Astrocyte (in vitro differentiated cells and primary cell): Measurements from ENCODE around the gene UBL3. TPM values are rescaled to one million over a fixed set of nuclear protein-coding genes. Genes with fewer than 3 reads are reported as not detected.

Experiments
- DNase-seq: peaks from one replicate; pipeline ENCODE4 v3.0.0-alpha.2; 2010; ENCODE audit warnings: low read depth
- FAIRE-seq: peaks from 2 replicates; lab custom pipeline; 2011; peaks lifted over from hg19 to GRCh38; lab: Jason Lieb, UNC
- H2AFZ ChIP-seq: 2 replicates; pipeline ENCODE4 v1.6.0; 2012; ENCODE audit warnings: low read depth, low read length, inconsistent platforms
- H3K27ac ChIP-seq: 2 replicates; pipeline ENCODE4 v1.5.1; 2011; ENCODE audit warnings: low read depth, low read length, inconsistent platforms
- H3K27me3 ChIP-seq: 2 replicates; pipeline ENCODE4 v1.6.0; 2011; ENCODE audit warnings: low read length, inconsistent platforms; ENCODE audit not compliant: insufficient read depth
- H3K36me3 ChIP-seq: 2 replicates; pipeline ENCODE4 v1.5.1; 2011; ENCODE audit warnings: low read length, inconsistent platforms; ENCODE audit not compliant: insufficient read depth
- H3K4me1 ChIP-seq: 2 replicates; pipeline ENCODE4 v1.5.1; 2011; ENCODE audit warnings: low read length, inconsistent platforms; ENCODE audit not compliant: insufficient read depth
- H3K4me2 ChIP-seq: 2 replicates; pipeline ENCODE4 v1.6.0; 2012; ENCODE audit warnings: low read length, inconsistent platforms
- H3K4me3 ChIP-seq: 2 replicates; pipeline ENCODE4 v1.5.1; 2011; ENCODE audit warnings: low read depth, mild to moderate bottlenecking, low read length, inconsistent platforms; ENCODE audit not compliant: insufficient read depth
- H3K79me2 ChIP-seq: 2 replicates; pipeline ENCODE4 v1.6.0; 2012; ENCODE audit warnings: mild to moderate bottlenecking, low read length, inconsistent platforms; ENCODE audit not compliant: insufficient read depth
- H3K9ac ChIP-seq: 2 replicates; pipeline ENCODE4 v1.6.0; 2012; ENCODE audit warnings: mild to moderate bottlenecking, low read length, inconsistent platforms
- H3K9me3 ChIP-seq: 2 replicates; pipeline ENCODE4 v1.5.1; 2012; ENCODE audit warnings: low read depth, mild to moderate bottlenecking, low read length, inconsistent platforms; ENCODE audit not compliant: insufficient read depth
- H4K20me1 ChIP-seq: 2 replicates; pipeline ENCODE4 v1.6.0; 2012; ENCODE audit warnings: low read length, inconsistent platforms; ENCODE audit not compliant: insufficient read depth
- H3K27ac Mint-ChIP-seq: one replicate; pipeline ENCODE4 v1.8.0; 2021; ENCODE audit warnings: mild to moderate bottlenecking, mixed read lengths; ENCODE audit not compliant: unreplicated experiment
- H3K27me3 Mint-ChIP-seq: one replicate; pipeline ENCODE4 v1.8.0; 2021; ENCODE audit warnings: low read depth, mixed read lengths; ENCODE audit not compliant: unreplicated experiment
- H3K36me3 Mint-ChIP-seq: one replicate; pipeline ENCODE4 v1.8.0; 2021; ENCODE audit warnings: low read depth, mixed read lengths; ENCODE audit not compliant: unreplicated experiment
- H3K4me1 Mint-ChIP-seq: one replicate; pipeline ENCODE4 v1.8.0; 2021; ENCODE audit warnings: low read depth, mixed read lengths; ENCODE audit not compliant: unreplicated experiment
- H3K4me3 Mint-ChIP-seq: one replicate; pipeline ENCODE4 v1.8.0; 2021; ENCODE audit warnings: mild to moderate bottlenecking, moderate library complexity, mixed read lengths; ENCODE audit not compliant: unreplicated experiment
- H3K9me3 Mint-ChIP-seq: one replicate; pipeline ENCODE4 v1.8.0; 2021; ENCODE audit warnings: mild to moderate bottlenecking, mixed read lengths; ENCODE audit not compliant: unreplicated experiment
- CTCF ChIP-seq: IDR thresholded peaks from 2 replicates; pipeline ENCODE4 v1.5.1; 2011; ENCODE audit warnings: low read depth, mild to moderate bottlenecking, inconsistent platforms, low read length, moderate library complexity; ENCODE audit not compliant: insufficient read depth
- EZH2 ChIP-seq: IDR thresholded peaks from 2 replicates; pipeline ENCODE4 v1.6.1; 2012; ENCODE audit warnings: mild to moderate bottlenecking, low read length, inconsistent platforms; ENCODE audit not compliant: insufficient read depth
- total RNA-seq: library from RNA; stranded (reverse); gene quantifications from 2 replicates; pipeline ENCODE4 v1.2.1, GENCODE V29; 2021

UBL3 gene
- total RNA-seq, 1 donor from 2014 or later = 48.5 TPM

GRCh38 chr13:29799041-29799440, 51.4 kb downstream of the UBL3 start:
- H3K4me3 Mint-ChIP-seq = no peak overlapping the region

GRCh38 chr13:29791997-29792780, 58.2 kb downstream of the UBL3 start:
- Histone ChIP-seq H3K27me3 (no peaks in the 10 kb centered on the region), H3K79me2 (peaks cover 82% of the 10 kb centered on the region), H2AFZ (no peak overlapping the region), H3K4me1 (no peaks in the 10 kb centered on the region), H3K27ac (no peak overlapping the region), H3K36me3 (no peaks in the 10 kb centered on the region), H3K9me3 (no peaks in the 10 kb centered on the region), H4K20me1 (peaks cover 55% of the 10 kb centered on the region), H3K4me2 (no peak overlapping the region), H3K9ac (no peak overlapping the region), H3K4me3 (no peak overlapping the region)
- H3K36me3 Mint-ChIP-seq = no peaks in the 10 kb centered on the region
- H3K4me3 Mint-ChIP-seq = no peak overlapping the region
- no peaks in the 10 kb centered on the region for H3K27me3 Mint-ChIP-seq
- no peak for FAIRE-seq
- DNase-seq = peak; percentile 63
- no peak overlapping the region for H3K27ac Mint-ChIP-seq
- peaks cover 9% of the 10 kb centered on the region for H3K4me1 Mint-ChIP-seq
- no peaks in the 10 kb centered on the region for H3K9me3 Mint-ChIP-seq
- TF ChIP-seq EZH2 (no peak), CTCF (no peak)

More at GRCh38 chr13:29799041-29799440, 51.4 kb downstream of the UBL3 start:
- Mint-ChIP-seq H3K36me3 (no peaks in the 10 kb centered on the region), H3K9me3 (no peaks in the 10 kb centered on the region), H3K4me1 (peaks cover 4% of the 10 kb centered on the region), H3K27me3 (no peaks in the 10 kb centered on the region), H3K27ac (no peak overlapping the region)
- Histone ChIP-seq H3K4me1 (no peaks in the 10 kb centered on the region), H3K4me2 (no peak overlapping the region), H2AFZ (no peak overlapping the region), H4K20me1 (peaks cover 75% of the 10 kb centered on the region), H3K27me3 (no peaks in the 10 kb centered on the region), H3K9me3 (no peaks in the 10 kb centered on the region), H3K9ac (no peak overlapping the region), H3K36me3 (no peaks in the 10 kb centered on the region), H3K27ac (no peak overlapping the region), H3K79me2 (peaks cover 84% of the 10 kb centered on the region), H3K4me3 (no peak overlapping the region)
- TF ChIP-seq CTCF (no peak), EZH2 (no peak)
- peak; percentile 5 for FAIRE-seq
- no peak for DNase-seq

- H3K4me1 Mint-ChIP-seq = peaks cover 9% of the 10 kb centered on the region
- Histone ChIP-seq H3K9ac (no peak overlapping the region), H3K27ac (no peak overlapping the region), H4K20me1 (peaks cover 51% of the 10 kb centered on the region), H2AFZ (no peak overlapping the region), H3K4me3 (no peak overlapping the region), H3K79me2 (peaks cover 83% of the 10 kb centered on the region), H3K27me3 (no peaks in the 10 kb centered on the region), H3K4me1 (no peaks in the 10 kb centered on the region), H3K36me3 (no peaks in the 10 kb centered on the region), H3K9me3 (no peaks in the 10 kb centered on the region), H3K4me2 (no peak overlapping the region)
- no peaks in the 10 kb centered on the region for H3K9me3 Mint-ChIP-seq
- no peaks in the 10 kb centered on the region for H3K36me3 Mint-ChIP-seq
- DNase-seq (no peak), FAIRE-seq (no peak)
- TF ChIP-seq EZH2 (no peak), CTCF (no peak)
- no peak overlapping the region for H3K4me3 Mint-ChIP-seq
- no peaks in the 10 kb centered on the region for H3K27me3 Mint-ChIP-seq
- no peak overlapping the region for H3K27ac Mint-ChIP-seq
These were observed 58.9 kb downstream of the UBL3 start for GRCh38 chr13:29791508-29791907.
